Astrocyte of the cerebellum (primary cell): ENCODE measurements around the gene FOXJ3.

ENCODE experiments used
- DNase-seq: peaks from one replicate; pipeline ENCODE4 v3.0.0-alpha.2; 2011; ENCODE audit warnings: low read depth
- H3K4me3 ChIP-seq: 2 replicates; pipeline ENCODE4 v1.5.1; 2011; ENCODE audit warnings: mild to moderate bottlenecking, low read depth, low read length, moderate library complexity
- CTCF ChIP-seq: IDR thresholded peaks from 2 replicates; pipeline ENCODE4 v1.5.1; 2012; ENCODE audit warnings: low read length, low read depth, moderate library complexity, mild to moderate bottlenecking; ENCODE audit errors: missing control alignments
- in situ Hi-C: cut with HindIII; loops from 2 replicates; pipeline ENCODE4 v1.10.0; 2017; ENCODE audit warnings: low sequenced_read_pairs

Gene FOXJ3

DNA sequence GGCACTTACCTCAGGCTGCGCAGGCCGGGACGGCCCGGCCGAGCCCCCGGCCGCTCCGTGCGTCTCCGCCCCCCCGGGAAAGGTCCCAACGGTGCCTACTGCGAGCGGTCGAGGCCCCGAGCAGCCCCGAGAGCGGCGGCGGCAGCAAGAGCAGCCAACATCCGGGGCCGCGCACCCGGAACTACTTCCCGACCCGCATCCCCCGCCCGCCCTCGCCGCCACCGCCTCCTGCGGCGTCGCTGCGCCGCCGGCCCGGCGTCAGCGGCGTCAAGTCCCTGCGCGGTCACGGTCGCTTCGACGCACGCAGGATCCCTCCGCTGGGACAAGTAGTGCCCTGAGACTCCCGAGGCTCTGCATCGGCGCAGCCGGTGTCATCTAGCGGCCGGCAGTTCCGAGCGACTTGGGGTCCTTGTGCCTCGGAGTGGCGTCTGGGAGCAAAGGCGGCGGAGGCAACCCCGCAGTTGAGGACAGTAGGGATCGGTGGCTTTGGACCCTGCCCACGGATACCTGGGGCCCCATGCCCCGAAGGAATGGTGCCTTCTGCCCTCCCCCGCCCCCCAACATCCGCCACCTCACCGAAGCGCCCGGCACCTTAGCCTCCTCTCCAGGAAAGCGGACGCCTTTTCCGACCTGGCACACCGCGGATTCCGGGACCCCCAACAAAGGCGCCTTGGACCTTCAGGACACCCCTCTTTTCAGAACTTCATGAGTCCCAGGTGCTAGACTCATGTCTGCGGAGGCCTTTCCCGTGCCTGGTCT is at the start of gene FOXJ3:
FOXJ3 (minus strand) TSS at position 186 of the 759 bp plus-strand sequence. CDS start 24,142 bp downstream, outside the sequence.
- in situ Hi-C loops, result no loop called here
- peak; percentile 81 for DNase-seq

GRCh38 chr1:42381280-42381673 is 46.2 kb upstream of the FOXJ3 start:
- TF ChIP-seq CTCF, result no peak
- in situ Hi-C loops, result no loop called here
- peak overlapping the region; percentile 30 for H3K4me3 ChIP-seq
- no peak for DNase-seq

More for the DNA sequence above, at the start of gene FOXJ3:
- peak within 1 kb of the TSS; percentile 76 for H3K4me3 ChIP-seq
- no peak for TF ChIP-seq CTCF

DNA sequence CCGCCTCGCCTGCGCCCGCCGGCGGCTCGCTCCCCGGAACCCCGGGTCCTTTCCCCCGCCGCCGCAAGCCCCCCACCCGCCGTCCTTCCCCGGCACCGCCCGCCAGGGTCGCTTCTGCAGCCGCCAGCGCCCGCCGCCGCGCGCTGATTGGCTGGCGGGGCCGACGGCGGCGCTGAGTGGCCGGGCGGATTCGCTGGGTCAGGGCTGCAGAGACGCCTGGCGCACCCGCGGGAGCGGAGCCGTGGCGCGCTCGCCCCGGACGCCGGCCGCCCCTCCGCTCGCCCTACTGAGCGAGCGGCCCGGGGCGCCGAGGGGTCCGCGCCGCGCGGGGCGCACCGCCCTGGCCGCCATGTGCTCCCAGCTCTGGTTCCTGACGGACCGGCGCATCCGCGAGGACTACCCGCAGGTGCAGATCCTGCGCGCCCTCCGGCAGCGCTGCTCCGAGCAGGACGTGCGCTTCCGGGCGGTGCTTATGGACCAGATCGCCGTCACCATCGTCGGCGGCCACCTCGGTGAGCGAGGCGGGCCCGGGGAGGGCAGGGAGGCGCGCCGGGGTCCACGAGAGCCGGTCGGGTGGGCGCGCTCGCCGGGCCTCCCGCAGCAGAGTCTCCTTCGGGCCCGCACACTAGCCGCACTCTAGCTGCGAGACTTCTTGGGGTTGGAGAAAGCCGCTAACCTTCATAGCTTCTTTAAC is 45.7 kb upstream of the FOXJ3 start, which contains the start of gene RIMKLA:
RIMKLA (plus strand) TSS at position 207 of the 694 bp plus-strand sequence; CDS start at position 350, 143 bp downstream.
- peak within 1 kb of the TSS; percentile 30 for H3K4me3 ChIP-seq
- no peak for DNase-seq
- TF ChIP-seq CTCF, result no peak
- in situ Hi-C loops, result no loop called here

DNA sequence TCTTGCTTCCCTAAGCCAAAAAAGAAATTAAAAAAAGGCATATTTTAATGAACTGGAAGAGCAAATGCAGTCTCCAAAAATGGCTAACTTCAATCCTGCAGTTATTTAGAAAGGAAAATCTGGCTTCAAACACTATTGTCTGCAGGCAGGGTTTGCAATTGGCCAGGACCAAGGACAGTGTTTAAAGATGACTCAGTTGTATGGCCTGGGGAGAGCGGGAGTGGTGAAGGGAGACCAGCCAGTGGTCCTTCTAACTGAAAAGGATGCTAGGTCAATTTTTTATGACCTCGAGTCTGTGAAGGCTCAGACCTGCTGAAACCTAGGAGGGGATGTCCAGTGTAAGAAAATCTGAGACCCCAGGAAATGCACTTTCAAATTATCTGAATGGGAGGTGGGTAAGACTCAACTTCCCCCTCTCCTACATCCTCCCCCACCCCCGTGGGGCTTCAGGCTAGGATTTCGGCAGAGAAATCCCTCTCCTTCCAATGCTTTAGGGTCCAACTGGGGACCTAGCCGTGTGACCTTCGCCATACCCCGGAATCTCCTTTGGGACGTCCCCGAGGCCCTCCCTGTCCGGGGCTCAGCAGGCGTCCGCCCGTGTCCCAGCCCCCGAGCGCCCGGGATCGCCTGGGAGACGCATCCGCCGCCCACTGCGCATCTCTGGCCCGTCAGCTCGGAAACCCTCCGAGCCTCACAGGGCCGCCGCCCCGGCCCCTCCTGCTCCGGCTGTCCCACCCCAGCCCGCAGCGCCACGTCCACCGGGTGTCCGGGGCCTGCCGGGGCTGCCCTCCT is 45.0 kb upstream of the FOXJ3 start:
- TF ChIP-seq CTCF, result no peak
- DNase-seq, result peak; percentile 11
- peak overlapping the region; percentile 30 for H3K4me3 ChIP-seq
- in situ Hi-C loops, result no loop called here

DNA sequence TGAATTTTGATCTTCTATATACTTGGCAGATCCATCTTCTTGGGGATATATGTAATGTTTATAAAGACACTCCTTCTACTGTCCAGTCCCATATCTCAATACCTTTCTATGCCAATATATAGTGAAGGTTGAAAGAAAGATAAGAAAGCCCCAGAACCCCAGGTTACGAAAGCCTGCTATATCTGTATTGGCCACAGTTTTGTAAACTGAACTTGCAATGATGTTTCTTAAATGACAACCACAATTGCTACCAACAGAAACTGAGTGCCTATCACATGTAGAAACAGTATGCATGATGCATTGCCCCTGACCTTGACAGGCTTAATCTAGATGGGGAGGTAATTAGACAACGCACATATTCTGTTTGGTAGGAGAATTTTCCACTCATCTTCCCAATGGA is 37.8 kb upstream of the FOXJ3 start:
- no peak overlapping the region for H3K4me3 ChIP-seq
- TF ChIP-seq CTCF, result no peak
- in situ Hi-C loops, result no loop called here
- DNase-seq, result no peak

- in situ Hi-C loops, result no loop called here
- no peak overlapping the region for H3K4me3 ChIP-seq
- no peak for DNase-seq
- TF ChIP-seq CTCF, result no peak
These were observed 36.0 kb upstream of the FOXJ3 start for GRCh38 chr1:42370876-42371549.
